ENCODE results near the gene SLC28A3. TPM values are rescaled to one million over a fixed set of nuclear protein-coding genes. Genes with fewer than 3 reads are reported as not detected.

The SLC28A3 gene
- total and polyA plus RNA-seq, 10 of the 15 experiments (the other 5 are each of a cell fraction or from before 2014, with no cell fraction given): 0.03 to 0.39 (median 0.07) TPM; not detected in 2

DNA sequence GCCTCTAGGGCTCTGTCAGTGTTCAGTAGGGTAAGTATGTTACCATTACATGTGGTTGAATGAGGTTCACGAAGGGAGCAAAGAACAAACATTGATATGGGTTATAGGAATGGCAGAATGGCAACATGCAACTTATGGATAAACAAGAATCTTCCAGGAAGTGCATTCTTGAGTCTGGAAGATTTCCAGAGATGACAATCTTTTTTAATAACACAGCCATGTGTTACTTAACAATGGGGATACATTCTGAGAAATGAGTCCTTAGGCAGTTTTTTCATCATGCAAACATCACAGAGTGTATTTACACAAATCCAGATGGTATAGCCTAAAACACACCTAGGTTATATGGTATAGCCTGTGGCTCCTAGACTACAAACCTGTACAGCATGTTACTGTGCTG lies 9.1 kb upstream of the SLC28A3 start:
- H3K9me3 ChIP-seq (replicated peaks; ENCODE audit: control insufficient read depth, insufficient read depth, low read length): no peaks in the 10 kb centered on the region
- ChIA-PET POLR2A (no interaction called here), RAD21 (ENCODE audit: unreplicated experiment) (no interaction called here), SMC1A (ENCODE audit: uncharacterized antibody, unreplicated experiment) (no interaction called here), CTCF (no interaction called here)
- no peak overlapping the region for H3K4me2 ChIP-seq (ENCODE audit: control insufficient read depth, insufficient read depth)
- H3K36me3 ChIP-seq (ENCODE audit: control insufficient read depth in 2 of 2, insufficient read depth in 2 of 2, low read length in 1 of 2): no peaks in the 10 kb centered on the region
- H3K27me3 ChIP-seq (replicated peaks in 1 of 2; ENCODE audit: control insufficient read depth in 2 of 2, insufficient read depth in 2 of 2, low read length in 1 of 2): peaks cover 0 to under 1% of the 10 kb centered on the region in 2 experiments; a peak in 1 of 4 replicates
- ATAC-seq (no peak), FAIRE-seq (no peak), DNase-seq (ENCODE audit: low read depth, low spot score) (no peak)
- H3K4me1 ChIP-seq (ENCODE audit: control insufficient read depth, insufficient read depth, low read length): no peaks in the 10 kb centered on the region
- in situ Hi-C loops (cut with MboI) (loop anchor here (25.0 kb wide), 1 partner anchor 113 kb away; no protein-coding TSS in a partner anchor), intact Hi-C loops (cut with micrococcal nuclease; ENCODE audit: unreplicated experiment) (no loop called here)
- H3K4me3 ChIP-seq: no peak overlapping the region
- H2AFZ ChIP-seq (ENCODE audit: control insufficient read depth, low read depth, low read length): no peak overlapping the region
- no peaks in the 10 kb centered on the region for H4K20me1 ChIP-seq (ENCODE audit: control insufficient read depth, insufficient read depth)
- no peak overlapping the region for H3K9ac ChIP-seq (ENCODE audit: control insufficient read depth, insufficient read depth, low read length)
- WGBS (ENCODE audit: insufficient coverage, insufficient replicate concordance, low lambda C conversion rate, missing lambda C conversion rate): 6% methylated on average over 1 of the region's 1 CpG
- no peak overlapping the region for H3K27ac ChIP-seq (ENCODE audit: control insufficient read depth, insufficient read depth)
- H3K79me2 ChIP-seq (ENCODE audit: control insufficient read depth, insufficient read depth, low read length): no peaks in the 10 kb centered on the region
- no TSS peak for BruUV-seq (replicated peaks)
- TF ChIP-seq POLR2A (IDR thresholded peaks at IDR 0.05; ENCODE audit: low read depth, low read length): no peak
- TF ChIP-seq, protein P1, sequence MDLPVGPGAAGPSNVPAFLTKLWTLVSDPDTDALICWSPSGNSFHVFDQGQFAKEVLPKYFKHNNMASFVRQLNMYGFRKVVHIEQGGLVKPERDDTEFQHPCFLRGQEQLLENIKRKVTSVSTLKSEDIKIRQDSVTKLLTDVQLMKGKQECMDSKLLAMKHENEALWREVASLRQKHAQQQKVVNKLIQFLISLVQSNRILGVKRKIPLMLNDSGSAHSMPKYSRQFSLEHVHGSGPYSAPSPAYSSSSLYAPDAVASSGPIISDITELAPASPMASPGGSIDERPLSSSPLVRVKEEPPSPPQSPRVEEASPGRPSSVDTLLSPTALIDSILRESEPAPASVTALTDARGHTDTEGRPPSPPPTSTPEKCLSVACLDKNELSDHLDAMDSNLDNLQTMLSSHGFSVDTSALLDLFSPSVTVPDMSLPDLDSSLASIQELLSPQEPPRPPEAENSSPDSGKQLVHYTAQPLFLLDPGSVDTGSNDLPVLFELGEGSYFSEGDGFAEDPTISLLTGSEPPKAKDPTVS (IDR thresholded peaks at IDR 0.05; ENCODE audit: low read depth, low read length): no peak
- no peak for TF ChIP-seq ZNF217 (IDR thresholded peaks at IDR 0.05)
- no peak for TF ChIP-seq NBN (IDR thresholded peaks at IDR 0.05)
- TF ChIP-seq, protein P2, sequence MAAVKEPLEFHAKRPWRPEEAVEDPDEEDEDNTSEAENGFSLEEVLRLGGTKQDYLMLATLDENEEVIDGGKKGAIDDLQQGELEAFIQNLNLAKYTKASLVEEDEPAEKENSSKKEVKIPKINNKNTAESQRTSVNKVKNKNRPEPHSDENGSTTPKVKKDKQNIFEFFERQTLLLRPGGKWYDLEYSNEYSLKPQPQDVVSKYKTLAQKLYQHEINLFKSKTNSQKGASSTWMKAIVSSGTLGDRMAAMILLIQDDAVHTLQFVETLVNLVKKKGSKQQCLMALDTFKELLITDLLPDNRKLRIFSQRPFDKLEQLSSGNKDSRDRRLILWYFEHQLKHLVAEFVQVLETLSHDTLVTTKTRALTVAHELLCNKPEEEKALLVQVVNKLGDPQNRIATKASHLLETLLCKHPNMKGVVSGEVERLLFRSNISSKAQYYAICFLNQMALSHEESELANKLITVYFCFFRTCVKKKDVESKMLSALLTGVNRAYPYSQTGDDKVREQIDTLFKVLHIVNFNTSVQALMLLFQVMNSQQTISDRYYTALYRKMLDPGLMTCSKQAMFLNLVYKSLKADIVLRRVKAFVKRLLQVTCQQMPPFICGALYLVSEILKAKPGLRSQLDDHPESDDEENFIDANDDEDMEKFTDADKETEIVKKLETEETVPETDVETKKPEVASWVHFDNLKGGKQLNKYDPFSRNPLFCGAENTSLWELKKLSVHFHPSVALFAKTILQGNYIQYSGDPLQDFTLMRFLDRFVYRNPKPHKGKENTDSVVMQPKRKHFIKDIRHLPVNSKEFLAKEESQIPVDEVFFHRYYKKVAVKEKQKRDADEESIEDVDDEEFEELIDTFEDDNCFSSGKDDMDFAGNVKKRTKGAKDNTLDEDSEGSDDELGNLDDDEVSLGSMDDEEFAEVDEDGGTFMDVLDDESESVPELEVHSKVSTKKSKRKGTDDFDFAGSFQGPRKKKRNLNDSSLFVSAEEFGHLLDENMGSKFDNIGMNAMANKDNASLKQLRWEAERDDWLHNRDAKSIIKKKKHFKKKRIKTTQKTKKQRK (IDR thresholded peaks at IDR 0.05; ENCODE audit: low read depth, low read length): no peak
- TF ChIP-seq FOXK2 (IDR thresholded peaks at IDR 0.05): no peak
- TF ChIP-seq, protein P3, sequence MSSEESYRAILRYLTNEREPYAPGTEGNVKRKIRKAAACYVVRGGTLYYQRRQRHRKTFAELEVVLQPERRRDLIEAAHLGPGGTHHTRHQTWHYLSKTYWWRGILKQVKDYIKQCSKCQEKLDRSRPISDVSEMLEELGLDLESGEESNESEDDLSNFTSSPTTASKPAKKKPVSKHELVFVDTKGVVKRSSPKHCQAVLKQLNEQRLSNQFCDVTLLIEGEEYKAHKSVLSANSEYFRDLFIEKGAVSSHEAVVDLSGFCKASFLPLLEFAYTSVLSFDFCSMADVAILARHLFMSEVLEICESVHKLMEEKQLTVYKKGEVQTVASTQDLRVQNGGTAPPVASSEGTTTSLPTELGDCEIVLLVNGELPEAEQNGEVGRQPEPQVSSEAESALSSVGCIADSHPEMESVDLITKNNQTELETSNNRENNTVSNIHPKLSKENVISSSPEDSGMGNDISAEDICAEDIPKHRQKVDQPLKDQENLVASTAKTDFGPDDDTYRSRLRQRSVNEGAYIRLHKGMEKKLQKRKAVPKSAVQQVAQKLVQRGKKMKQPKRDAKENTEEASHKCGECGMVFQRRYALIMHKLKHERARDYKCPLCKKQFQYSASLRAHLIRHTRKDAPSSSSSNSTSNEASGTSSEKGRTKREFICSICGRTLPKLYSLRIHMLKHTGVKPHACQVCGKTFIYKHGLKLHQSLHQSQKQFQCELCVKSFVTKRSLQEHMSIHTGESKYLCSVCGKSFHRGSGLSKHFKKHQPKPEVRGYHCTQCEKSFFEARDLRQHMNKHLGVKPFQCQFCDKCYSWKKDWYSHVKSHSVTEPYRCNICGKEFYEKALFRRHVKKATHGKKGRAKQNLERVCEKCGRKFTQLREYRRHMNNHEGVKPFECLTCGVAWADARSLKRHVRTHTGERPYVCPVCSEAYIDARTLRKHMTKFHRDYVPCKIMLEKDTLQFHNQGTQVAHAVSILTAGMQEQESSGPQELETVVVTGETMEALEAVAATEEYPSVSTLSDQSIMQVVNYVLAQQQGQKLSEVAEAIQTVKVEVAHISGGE (CRISPR knock-in tag; IDR thresholded peaks at IDR 0.05): no peak
- no peak for TF ChIP-seq ZNF384 (IDR thresholded peaks at IDR 0.05; ENCODE audit: borderline replicate concordance, low read depth, low read length)
- TF ChIP-seq, protein P4, sequence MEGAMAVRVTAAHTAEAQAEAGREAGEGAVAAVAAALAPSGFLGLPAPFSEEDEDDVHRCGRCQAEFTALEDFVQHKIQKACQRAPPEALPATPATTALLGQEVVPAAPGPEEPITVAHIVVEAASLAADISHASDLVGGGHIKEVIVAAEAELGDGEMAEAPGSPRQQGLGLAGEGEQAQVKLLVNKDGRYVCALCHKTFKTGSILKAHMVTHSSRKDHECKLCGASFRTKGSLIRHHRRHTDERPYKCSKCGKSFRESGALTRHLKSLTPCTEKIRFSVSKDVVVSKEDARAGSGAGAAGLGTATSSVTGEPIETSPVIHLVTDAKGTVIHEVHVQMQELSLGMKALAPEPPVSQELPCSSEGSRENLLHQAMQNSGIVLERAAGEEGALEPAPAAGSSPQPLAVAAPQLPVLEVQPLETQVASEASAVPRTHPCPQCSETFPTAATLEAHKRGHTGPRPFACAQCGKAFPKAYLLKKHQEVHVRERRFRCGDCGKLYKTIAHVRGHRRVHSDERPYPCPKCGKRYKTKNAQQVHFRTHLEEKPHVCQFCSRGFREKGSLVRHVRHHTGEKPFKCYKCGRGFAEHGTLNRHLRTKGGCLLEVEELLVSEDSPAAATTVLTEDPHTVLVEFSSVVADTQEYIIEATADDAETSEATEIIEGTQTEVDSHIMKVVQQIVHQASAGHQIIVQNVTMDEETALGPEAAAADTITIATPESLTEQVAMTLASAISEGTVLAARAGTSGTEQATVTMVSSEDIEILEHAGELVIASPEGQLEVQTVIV (IDR thresholded peaks at IDR 0.05; ENCODE audit: borderline replicate concordance, partially characterized antibody): no peak
- TF ChIP-seq CHD4 (IDR thresholded peaks at IDR 0.05): no peak
- no peak for TF ChIP-seq MTA2 (IDR thresholded peaks at IDR 0.05; ENCODE audit: low read depth)
- TF ChIP-seq ZNF24 (IDR thresholded peaks at IDR 0.05): no peak
- no peak for TF ChIP-seq YY1 (IDR thresholded peaks at IDR 0.05; ENCODE audit: low read depth, low read length)

All from GM12878 (cell line).